ENCODE measurements around the gene PPFIA4. TPM values are rescaled to one million over a fixed set of nuclear protein-coding genes. Genes with fewer than 3 reads are reported as not detected.
A peak's percentile ranks its signal among the peaks of the same experiment; 100 is the strongest.

Gene PPFIA4
- total RNA-seq, 1 experiment from 2014 or later = 21.1 TPM

- 0 out of 2 replicates have a peak, but pooled peaks have one; percentile 15 for TF ChIP-seq ARID4B (CRISPR knock-in tag; IDR thresholded peaks at IDR 0.05; ENCODE audit: borderline replicate concordance)
- no peak for TF ChIP-seq SP1 (CRISPR knock-in tag; conservative IDR thresholded peaks at IDR 0.05)
- no peak for TF ChIP-seq FOXP4 (CRISPR knock-in tag; IDR thresholded peaks at IDR 0.05)
- TF ChIP-seq TEAD1 (CRISPR knock-in tag; IDR thresholded peaks at IDR 0.05) = no peak
- TF ChIP-seq ATF6 (CRISPR knock-in tag; IDR thresholded peaks at IDR 0.05) = no peak
- 0 out of 2 replicates have a peak, but pooled peaks have one; percentile 2 for TF ChIP-seq HMGXB4 (CRISPR knock-in tag; IDR thresholded peaks at IDR 0.05)
- TF ChIP-seq IRF2 (CRISPR knock-in tag; IDR thresholded peaks at IDR 0.05; ENCODE audit: borderline replicate concordance, low read depth) = 0 out of 2 replicates have a peak, but pooled peaks have one; percentile 53
- no peak for TF ChIP-seq NFE2L1 (CRISPR knock-in tag; IDR thresholded peaks at IDR 0.05)
- TF ChIP-seq ZBTB43 (CRISPR knock-in tag; IDR thresholded peaks at IDR 0.05) = no peak
- no peak for TF ChIP-seq OVOL2 (CRISPR knock-in tag; IDR thresholded peaks at IDR 0.05; ENCODE audit: borderline replicate concordance)
- TF ChIP-seq E2F5 (CRISPR knock-in tag; IDR thresholded peaks at IDR 0.05) = no peak
Measured at GRCh38 chr1:203026666-203027663, 674 bp downstream of the PPFIA4 start (continued).
